GM10266 (cell line): ENCODE data around the gene ZNF195.

Source experiments
- DNase-seq: peaks from one replicate; pipeline ENCODE4 v3.0.0; 2012; ENCODE audit errors: extremely low spot score
- CTCF ChIP-seq: IDR thresholded peaks from 2 replicates; pipeline ENCODE4 v1.5.1; 2012; ENCODE audit warnings: mild to moderate bottlenecking, low read depth; ENCODE audit not compliant: control insufficient read depth, insufficient read depth; ENCODE audit errors: missing control alignments

The ZNF195 gene

GRCh38 chr11:3367221-3367620, 11.7 kb downstream of the ZNF195 start:
- no peak for DNase-seq
- no peak for TF ChIP-seq CTCF

- no peak for DNase-seq
- TF ChIP-seq CTCF, result no peak
These were observed 19.7 kb downstream of the ZNF195 start for GRCh38 chr11:3359092-3359824.

- no peak for TF ChIP-seq CTCF
- DNase-seq, result no peak
These were observed 20.8 kb downstream of the ZNF195 start for GRCh38 chr11:3357994-3358676.

GRCh38 chr11:3357302-3357701, 21.6 kb downstream of the ZNF195 start:
- no peak for TF ChIP-seq CTCF
- DNase-seq, result no peak

GRCh38 chr11:3356858-3357257, 22.1 kb downstream of the ZNF195 start:
- no peak for TF ChIP-seq CTCF
- no peak for DNase-seq

- no peak for DNase-seq
- TF ChIP-seq CTCF, result no peak
These were observed 25.9 kb downstream of the ZNF195 start for GRCh38 chr11:3353066-3353465.

- TF ChIP-seq CTCF, result no peak
- no peak for DNase-seq
These were observed 31.8 kb downstream of the ZNF195 start for GRCh38 chr11:3347127-3347526.
